Endothelial cell of coronary artery (primary cell): ENCODE results near the gene PITHD1. TPM values are rescaled to one million over a fixed set of nuclear protein-coding genes. Genes with fewer than 3 reads are reported as not detected.

Source experiments
- total RNA-seq: library from RNA; depleted of rRNA; stranded (reverse); fragments of >200 nt; gene quantifications from 2 replicates; pipeline ENCODE4 v1.2.3, GENCODE V29; 2014

PITHD1 gene
- 36.0 and 37.2 TPM in 2 replicates for total RNA-seq

DNA sequence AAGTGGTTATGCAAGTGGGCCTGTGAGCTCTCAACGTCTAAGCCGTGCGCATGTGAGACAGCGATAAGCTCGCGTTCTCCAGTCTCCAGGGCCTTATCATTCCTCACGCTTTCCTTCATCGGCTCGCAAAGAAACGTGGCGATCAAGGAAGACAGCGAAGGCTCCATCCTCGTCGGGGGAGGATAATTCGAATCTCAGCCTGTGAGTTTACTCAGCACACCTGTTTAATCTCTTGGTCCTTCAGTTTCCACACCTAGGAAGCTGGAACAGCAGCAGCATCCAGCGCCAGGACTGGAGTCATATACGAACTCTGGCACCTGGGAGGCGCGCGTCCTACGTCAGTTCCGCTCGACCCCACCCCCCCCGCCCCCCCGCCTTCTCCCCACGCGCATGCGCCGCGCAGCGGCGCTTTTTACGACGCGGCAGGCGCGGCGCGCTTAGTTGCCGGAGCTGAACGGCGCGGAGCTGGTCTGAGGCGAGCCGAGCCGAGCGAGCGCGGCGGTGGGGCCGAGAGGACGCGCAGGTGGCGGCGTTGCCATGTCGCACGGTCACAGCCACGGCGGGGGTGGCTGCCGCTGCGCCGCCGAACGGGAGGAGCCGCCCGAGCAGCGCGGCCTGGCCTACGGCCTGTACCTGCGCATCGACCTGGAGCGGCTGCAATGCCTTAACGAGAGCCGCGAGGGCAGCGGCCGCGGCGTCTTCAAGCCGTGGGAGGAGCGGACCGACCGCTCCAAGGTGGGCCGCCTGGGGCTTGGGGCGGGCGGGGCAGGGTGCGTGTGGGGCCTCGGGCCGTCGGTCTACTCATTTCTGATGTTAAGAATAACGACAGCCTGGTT lies at the start of gene PITHD1:
Gene PITHD1, plus strand, starts transcription at position 440 of the 836 bp plus-strand sequence. Its CDS starts 98 bp downstream, at position 538.

GRCh38 chr1:23743287-23744152 lies 34.7 kb upstream of the PITHD1 start, which contains the start of gene ELOA:
Gene ELOA (plus strand): TSS chr1:23743471. CDS start chr1:23743504, 33 bp downstream.

GRCh38 chr1:23790696-23791515 lies 12.7 kb downstream of the PITHD1 start, which contains the start of gene LYPLA2:
Gene LYPLA2 (plus strand): TSS chr1:23791145. CDS start chr1:23792683, 1,538 bp downstream.

GRCh38 chr1:23800400-23801337 lies 22.5 kb downstream of the PITHD1 start, which contains the start of gene GALE:
Gene GALE (minus strand): TSS chr1:23800754. CDS start chr1:23799007, 1,747 bp downstream.

GRCh38 chr1:23825076-23825761 lies 47.0 kb downstream of the PITHD1 start, which contains the start of gene HMGCL:
Gene HMGCL (minus strand): TSS chr1:23825429. CDS start chr1:23825415, 14 bp downstream.

Other genes with a start within 250 kb of the PITHD1 start
- 0.47 and 0.81 TPM in 2 replicates for gene E2F2, start 247.2 kb upstream of the PITHD1 start, total RNA-seq
- gene ID3, start 218.9 kb upstream of the PITHD1 start, total RNA-seq = 221 and 267 TPM in 2 replicates
- gene RPL11, start 86.6 kb upstream of the PITHD1 start, total RNA-seq = 1,783 and 1,841 TPM in 2 replicates
- 20.8 and 21.6 TPM in 2 replicates for gene ELOA, start 34.9 kb upstream of the PITHD1 start, total RNA-seq
- 77.0 and 107 TPM in 2 replicates for gene LYPLA2, start 12.7 kb downstream of the PITHD1 start, total RNA-seq
- gene GALE, start 22.3 kb downstream of the PITHD1 start, total RNA-seq = 42.7 and 52.2 TPM in 2 replicates
- 30.6 and 42.8 TPM in 2 replicates for gene HMGCL, start 47.0 kb downstream of the PITHD1 start, total RNA-seq
- 6.6 and 8.2 TPM in 2 replicates for gene FUCA1, start 89.9 kb downstream of the PITHD1 start, total RNA-seq
- not detected in 2 replicates for gene CNR2, start 134.9 kb downstream of the PITHD1 start, total RNA-seq
- gene PNRC2, start 181.4 kb downstream of the PITHD1 start, total RNA-seq = 109 and 176 TPM in 2 replicates
- 92.8 and 112 TPM in 2 replicates for gene SRSF10, start 201.9 kb downstream of the PITHD1 start, total RNA-seq